ENCODE data around the gene SRSF4. TPM values are rescaled to one million over a fixed set of nuclear protein-coding genes. Genes with fewer than 3 reads are reported as not detected.
"Not testable (repeated sequence)": the region's sequence is repeated elsewhere in the genome, so short reads cannot be mapped to it uniquely, and the experiment has no call there.

The SRSF4 gene
- polyA plus RNA-seq, 1 experiment = 45.6 TPM

DNA sequence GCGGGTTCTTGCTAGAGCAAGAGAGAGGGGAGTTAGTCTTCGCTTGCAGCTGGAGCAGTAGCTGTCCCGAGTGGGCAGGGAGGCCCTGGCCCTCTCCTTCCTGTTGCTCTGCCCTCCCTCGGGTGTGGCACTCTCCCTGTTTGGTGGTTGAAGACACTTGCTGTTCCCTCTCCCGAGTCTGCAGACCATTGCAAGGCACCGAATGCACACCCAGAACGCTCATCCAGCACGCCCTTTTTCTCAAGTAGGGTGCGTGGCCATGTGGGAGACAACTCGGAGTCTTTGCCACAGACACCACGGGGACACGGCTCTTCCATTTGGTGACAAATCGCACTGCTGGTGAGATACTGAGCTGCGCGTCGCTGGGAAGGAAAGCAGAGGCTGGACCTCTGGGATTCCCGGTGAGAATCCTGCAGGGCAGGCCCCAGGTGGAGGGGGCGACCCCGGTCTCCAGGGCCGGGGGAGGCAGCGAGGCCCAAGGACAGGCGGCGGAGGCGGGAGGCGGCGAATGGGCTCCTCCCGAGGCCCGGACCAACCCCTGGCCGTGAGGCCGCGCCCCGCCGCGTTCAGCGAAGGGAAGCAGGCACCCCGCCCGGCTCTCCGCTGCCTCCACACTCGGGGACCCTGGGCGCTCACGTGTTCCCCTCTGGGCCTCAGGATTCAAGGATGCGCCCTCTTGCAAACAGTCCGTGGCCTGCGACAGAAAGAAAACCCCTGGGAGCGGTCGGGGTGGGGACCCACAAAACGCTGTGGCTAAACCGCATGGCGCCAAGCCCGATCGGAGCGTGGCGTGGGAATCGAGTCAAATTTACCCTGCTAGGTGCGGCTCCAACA, 47.6 kb downstream of the SRSF4 start:
- Histone ChIP-seq H3K27ac (ENCODE audit: low read depth, low read length) (no peak overlapping the region), H3K4me3 (ENCODE audit: low read depth, low read length) (no peak overlapping the region), H3K27me3 (ENCODE audit: control insufficient read depth, insufficient read depth, low read length) (no peaks in the 10 kb centered on the region), H3K9me3 (ENCODE audit: control insufficient read depth, insufficient read depth, low read length) (no peaks in the 10 kb centered on the region; the same call in 1 of the 2 replicates)
- DNase-seq (ENCODE audit: low read depth, low spot score) = no peak
- ChIA-PET POLR2A (no interaction called here), CTCF (interaction anchor here (1.1 kb wide), 1 partner anchor 9 kb away, joined by 3 read pairs; no protein-coding TSS in a partner anchor)
- no peak for TF ChIP-seq CTCF (IDR thresholded peaks at IDR 0.05; ENCODE audit: low read depth, low read length)

DNA sequence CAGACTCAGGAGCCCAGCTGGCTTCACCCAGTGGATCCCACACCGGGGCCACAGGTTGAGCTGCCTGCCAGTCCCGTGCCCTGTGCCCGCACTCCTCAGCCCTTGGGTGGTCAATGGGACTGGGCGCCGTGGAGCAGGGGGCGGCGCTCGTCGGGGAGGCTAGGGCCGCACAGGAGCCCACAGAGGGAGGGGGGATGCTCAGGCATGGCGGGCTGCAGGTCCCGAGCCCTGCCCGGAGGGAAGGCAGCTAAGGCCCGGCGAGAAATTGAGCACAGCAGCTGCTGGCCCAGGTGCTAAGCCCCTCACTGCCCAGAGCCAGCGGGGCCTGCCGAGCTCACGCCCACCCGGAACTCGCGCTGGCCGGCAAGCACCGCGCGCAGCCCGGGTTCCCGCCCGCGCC, 50.6 kb downstream of the SRSF4 start:
- H3K4me3 ChIP-seq (ENCODE audit: low read depth, low read length); H3K27ac ChIP-seq (ENCODE audit: low read depth, low read length); DNase-seq (ENCODE audit: low read depth, low spot score); CTCF ChIA-PET; H3K27me3 ChIP-seq (ENCODE audit: control insufficient read depth, insufficient read depth, low read length); H3K9me3 ChIP-seq (ENCODE audit: control insufficient read depth, insufficient read depth, low read length): not testable (repeated sequence)
- POLR2A ChIA-PET = interaction anchor here (1.1 to 2.1 kb wide), 2 partner anchors 14 to 51 kb away, joined by 4 to 8 read pairs; partner anchors contain the start of gene SRSF4

- no peaks in the 10 kb centered on the region; the same call in 1 of the 2 replicates for H3K9me3 ChIP-seq (ENCODE audit: control insufficient read depth, insufficient read depth, low read length)
- no peak for DNase-seq (ENCODE audit: low read depth, low spot score)
- no peak overlapping the region for H3K4me3 ChIP-seq (ENCODE audit: low read depth, low read length)
- POLR2A ChIA-PET = interaction anchor here (2.1 kb wide), 1 partner anchor 52 kb away, joined by 8 read pairs; the partner anchor contains the start of gene SRSF4
- no peak for TF ChIP-seq CTCF (IDR thresholded peaks at IDR 0.05; ENCODE audit: low read depth, low read length)
- CTCF ChIA-PET = no interaction called here
- H3K27me3 ChIP-seq (ENCODE audit: control insufficient read depth, insufficient read depth, low read length) = no peaks in the 10 kb centered on the region
- no peak overlapping the region for H3K27ac ChIP-seq (ENCODE audit: low read depth, low read length)
Measured at GRCh38 chr1:29129916-29130315, 51.8 kb downstream of the SRSF4 start.

- Histone ChIP-seq H3K9me3 (ENCODE audit: control insufficient read depth, insufficient read depth, low read length) (no peaks in the 10 kb centered on the region; the same call in 1 of the 2 replicates), H3K4me3 (ENCODE audit: low read depth, low read length) (no peak overlapping the region), H3K27ac (ENCODE audit: low read depth, low read length) (no peak overlapping the region), H3K27me3 (ENCODE audit: control insufficient read depth, insufficient read depth, low read length) (no peaks in the 10 kb centered on the region)
- no peak for TF ChIP-seq CTCF (IDR thresholded peaks at IDR 0.05; ENCODE audit: low read depth, low read length)
- no peak for DNase-seq (ENCODE audit: low read depth, low spot score)
- ChIA-PET CTCF (no interaction called here), POLR2A (no interaction called here)
Measured at GRCh38 chr1:29128739-29129138, 53.0 kb downstream of the SRSF4 start.

DNA sequence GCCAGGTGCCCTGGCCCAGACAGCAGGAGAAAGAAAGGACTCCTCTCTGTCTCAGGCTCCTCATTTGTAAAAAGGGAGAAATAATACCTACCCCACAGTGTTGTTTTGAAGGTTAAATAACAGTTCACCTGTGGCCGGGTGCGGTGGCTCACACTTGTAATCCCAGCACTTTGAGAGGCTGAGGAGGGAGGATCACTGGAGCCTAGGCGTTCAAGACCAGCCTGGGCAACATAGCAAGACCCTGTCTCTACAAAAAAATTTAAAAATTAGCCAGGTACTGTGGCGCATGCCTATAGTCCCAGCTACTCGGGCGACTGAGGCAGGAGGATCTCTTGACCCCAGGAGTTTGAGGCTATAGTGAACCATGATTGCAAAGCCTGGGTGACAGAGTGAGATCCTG, 55.5 kb downstream of the SRSF4 start:
- Histone ChIP-seq H3K27ac (ENCODE audit: low read depth, low read length) (no peak overlapping the region), H3K27me3 (ENCODE audit: control insufficient read depth, insufficient read depth, low read length) (no peaks in the 10 kb centered on the region), H3K4me3 (ENCODE audit: low read depth, low read length) (no peak overlapping the region), H3K9me3 (ENCODE audit: control insufficient read depth, insufficient read depth, low read length) (no peaks in the 10 kb centered on the region; the same call in 1 of the 2 replicates)
- CTCF ChIA-PET = no interaction called here
- no peak for DNase-seq (ENCODE audit: low read depth, low spot score)
- POLR2A ChIA-PET = no interaction called here
- TF ChIP-seq CTCF (IDR thresholded peaks at IDR 0.05; ENCODE audit: low read depth, low read length) = no peak
